Measurements from ENCODE around the gene TRAF2. TPM values are rescaled to one million over a fixed set of nuclear protein-coding genes. Genes with fewer than 3 reads are reported as not detected.

TRAF2 gene
- total and polyA plus RNA-seq, 2 of the 13 experiments (the other 11 are each of a cell fraction or from before 2014, with no cell fraction given), result 12.4 to 13.6 TPM

DNA sequence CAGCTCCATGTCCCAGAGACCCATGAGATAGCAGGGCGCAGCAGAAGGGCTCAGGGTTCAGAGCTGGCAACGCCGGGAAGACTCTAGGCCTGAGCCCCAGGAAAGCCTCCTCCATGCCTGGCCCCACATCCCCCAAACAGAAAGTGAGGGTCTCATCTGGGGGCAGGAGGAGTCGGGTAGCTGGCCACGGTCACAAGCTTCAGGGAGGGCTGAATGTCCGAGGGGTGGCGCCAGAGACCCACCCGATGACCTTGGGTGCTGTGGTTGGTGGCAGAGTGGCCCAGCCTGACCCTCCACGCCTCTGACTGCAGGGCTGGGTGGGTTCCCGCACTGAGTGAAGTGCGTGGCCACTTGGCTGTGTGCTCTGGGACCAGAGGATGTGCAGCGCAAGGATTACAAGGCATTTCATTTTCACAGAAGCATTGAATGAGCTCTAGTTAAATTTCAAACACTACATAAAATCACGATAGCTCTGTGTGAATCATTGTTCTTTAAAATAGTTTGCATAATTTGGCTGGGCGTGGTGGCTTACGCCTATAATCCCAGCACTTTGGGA lies 61.7 kb downstream of the TRAF2 start (continued):
- TF ChIP-seq ZNF709 (CRISPR knock-in tag; IDR thresholded peaks at IDR 0.05) (no peak), ZNF556 (CRISPR knock-in tag; IDR thresholded peaks at IDR 0.05; ENCODE audit: borderline replicate concordance) (0 out of 2 replicates have a peak, but pooled peaks have one; percentile 40), ARHGAP35 (CRISPR knock-in tag; IDR thresholded peaks at IDR 0.05; ENCODE audit: borderline replicate concordance) (no peak), ZNF703 (CRISPR knock-in tag; IDR thresholded peaks at IDR 0.05; ENCODE audit: borderline replicate concordance) (no peak), SMARCC2 (IDR thresholded peaks at IDR 0.05) (no peak), SKI (IDR thresholded peaks at IDR 0.05; ENCODE audit: partially characterized antibody) (no peak), XRCC5 (optimal IDR thresholded peaks at IDR 0.05; ENCODE audit: low read length) (no peak), CCDC6 (CRISPR knock-in tag; IDR thresholded peaks at IDR 0.05) (no peak), SMC3 (IDR thresholded peaks at IDR 0.05; ENCODE audit: low read length) (peak; percentile 35; the same call in 1 of the 2 replicates), ZNF781 (CRISPR knock-in tag; IDR thresholded peaks at IDR 0.05; ENCODE audit: borderline replicate concordance, not compliant biosample characterization) (no peak), HOXA3 (CRISPR knock-in tag; IDR thresholded peaks at IDR 0.05) (peak; percentile 56)
- TF ChIP-seq, protein P1, sequence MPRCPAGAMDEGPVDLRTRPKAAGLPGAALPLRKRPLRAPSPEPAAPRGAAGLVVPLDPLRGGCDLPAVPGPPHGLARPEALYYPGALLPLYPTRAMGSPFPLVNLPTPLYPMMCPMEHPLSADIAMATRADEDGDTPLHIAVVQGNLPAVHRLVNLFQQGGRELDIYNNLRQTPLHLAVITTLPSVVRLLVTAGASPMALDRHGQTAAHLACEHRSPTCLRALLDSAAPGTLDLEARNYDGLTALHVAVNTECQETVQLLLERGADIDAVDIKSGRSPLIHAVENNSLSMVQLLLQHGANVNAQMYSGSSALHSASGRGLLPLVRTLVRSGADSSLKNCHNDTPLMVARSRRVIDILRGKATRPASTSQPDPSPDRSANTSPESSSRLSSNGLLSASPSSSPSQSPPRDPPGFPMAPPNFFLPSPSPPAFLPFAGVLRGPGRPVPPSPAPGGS (CRISPR knock-in tag; IDR thresholded peaks at IDR 0.05), result no peak; the same call in 1 of the 2 replicates
- TF ChIP-seq, protein P2, sequence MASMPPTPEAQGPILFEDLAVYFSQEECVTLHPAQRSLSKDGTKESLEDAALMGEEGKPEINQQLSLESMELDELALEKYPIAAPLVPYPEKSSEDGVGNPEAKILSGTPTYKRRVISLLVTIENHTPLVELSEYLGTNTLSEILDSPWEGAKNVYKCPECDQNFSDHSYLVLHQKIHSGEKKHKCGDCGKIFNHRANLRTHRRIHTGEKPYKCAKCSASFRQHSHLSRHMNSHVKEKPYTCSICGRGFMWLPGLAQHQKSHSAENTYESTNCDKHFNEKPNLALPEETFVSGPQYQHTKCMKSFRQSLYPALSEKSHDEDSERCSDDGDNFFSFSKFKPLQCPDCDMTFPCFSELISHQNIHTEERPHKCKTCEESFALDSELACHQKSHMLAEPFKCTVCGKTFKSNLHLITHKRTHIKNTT (CRISPR knock-in tag; IDR thresholded peaks at IDR 0.05), result no peak
- TF ChIP-seq, protein P3, sequence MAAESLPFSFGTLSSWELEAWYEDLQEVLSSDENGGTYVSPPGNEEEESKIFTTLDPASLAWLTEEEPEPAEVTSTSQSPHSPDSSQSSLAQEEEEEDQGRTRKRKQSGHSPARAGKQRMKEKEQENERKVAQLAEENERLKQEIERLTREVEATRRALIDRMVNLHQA (CRISPR knock-in tag; IDR thresholded peaks at IDR 0.05), result no peak
- TF ChIP-seq, protein P4, sequence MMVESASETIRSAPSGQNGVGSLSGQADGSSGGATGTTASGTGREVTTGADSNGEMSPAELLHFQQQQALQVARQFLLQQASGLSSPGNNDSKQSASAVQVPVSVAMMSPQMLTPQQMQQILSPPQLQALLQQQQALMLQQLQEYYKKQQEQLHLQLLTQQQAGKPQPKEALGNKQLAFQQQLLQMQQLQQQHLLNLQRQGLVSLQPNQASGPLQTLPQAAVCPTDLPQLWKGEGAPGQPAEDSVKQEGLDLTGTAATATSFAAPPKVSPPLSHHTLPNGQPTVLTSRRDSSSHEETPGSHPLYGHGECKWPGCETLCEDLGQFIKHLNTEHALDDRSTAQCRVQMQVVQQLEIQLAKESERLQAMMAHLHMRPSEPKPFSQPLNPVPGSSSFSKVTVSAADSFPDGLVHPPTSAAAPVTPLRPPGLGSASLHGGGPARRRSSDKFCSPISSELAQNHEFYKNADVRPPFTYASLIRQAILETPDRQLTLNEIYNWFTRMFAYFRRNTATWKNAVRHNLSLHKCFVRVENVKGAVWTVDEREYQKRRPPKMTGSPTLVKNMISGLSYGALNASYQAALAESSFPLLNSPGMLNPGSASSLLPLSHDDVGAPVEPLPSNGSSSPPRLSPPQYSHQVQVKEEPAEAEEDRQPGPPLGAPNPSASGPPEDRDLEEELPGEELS (CRISPR knock-in tag; IDR thresholded peaks at IDR 0.05), result peak; percentile 43; the same call in 1 of the 2 replicates
- TF ChIP-seq, protein P5, sequence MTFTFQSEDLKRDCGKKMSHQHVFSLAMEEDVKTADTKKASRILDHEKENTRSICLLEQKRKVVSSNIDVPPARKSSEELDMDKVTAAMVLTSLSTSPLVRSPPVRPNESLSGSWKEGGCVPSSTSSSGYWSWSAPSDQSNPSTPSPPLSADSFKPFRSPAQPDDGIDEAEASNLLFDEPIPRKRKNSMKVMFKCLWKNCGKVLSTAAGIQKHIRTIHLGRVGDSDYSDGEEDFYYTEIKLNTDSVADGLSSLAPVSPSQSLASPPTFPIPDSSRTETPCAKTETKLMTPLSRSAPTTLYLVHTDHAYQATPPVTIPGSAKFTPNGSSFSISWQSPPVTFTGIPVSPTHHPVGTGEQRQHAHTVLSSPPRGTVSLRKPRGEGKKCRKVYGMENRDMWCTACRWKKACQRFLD (CRISPR knock-in tag; IDR thresholded peaks at IDR 0.05; ENCODE audit: borderline replicate concordance), result no peak
- TF ChIP-seq, protein P6, sequence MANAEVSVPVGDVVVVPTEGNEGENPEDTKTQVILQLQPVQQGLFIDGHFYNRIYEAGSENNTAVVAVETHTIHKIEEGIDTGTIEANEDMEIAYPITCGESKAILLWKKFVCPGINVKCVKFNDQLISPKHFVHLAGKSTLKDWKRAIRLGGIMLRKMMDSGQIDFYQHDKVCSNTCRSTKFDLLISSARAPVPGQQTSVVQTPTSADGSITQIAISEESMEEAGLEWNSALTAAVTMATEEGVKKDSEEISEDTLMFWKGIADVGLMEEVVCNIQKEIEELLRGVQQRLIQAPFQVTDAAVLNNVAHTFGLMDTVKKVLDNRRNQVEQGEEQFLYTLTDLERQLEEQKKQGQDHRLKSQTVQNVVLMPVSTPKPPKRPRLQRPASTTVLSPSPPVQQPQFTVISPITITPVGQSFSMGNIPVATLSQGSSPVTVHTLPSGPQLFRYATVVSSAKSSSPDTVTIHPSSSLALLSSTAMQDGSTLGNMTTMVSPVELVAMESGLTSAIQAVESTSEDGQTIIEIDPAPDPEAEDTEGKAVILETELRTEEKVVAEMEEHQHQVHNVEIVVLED (CRISPR knock-in tag; IDR thresholded peaks at IDR 0.05; ENCODE audit: borderline replicate concordance), result no peak; the same call in 1 of the 2 replicates
- TF ChIP-seq, protein P7, sequence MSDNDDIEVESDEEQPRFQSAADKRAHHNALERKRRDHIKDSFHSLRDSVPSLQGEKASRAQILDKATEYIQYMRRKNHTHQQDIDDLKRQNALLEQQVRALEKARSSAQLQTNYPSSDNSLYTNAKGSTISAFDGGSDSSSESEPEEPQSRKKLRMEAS (IDR thresholded peaks at IDR 0.05), result no peak
